Coronary artery (tissue), 2 donors: ENCODE data around the gene HBB.

ENCODE experiments used
- DNase-seq: peaks from one replicate; pipeline ENCODE4 v3.0.0-alpha.2; 2017; ENCODE audit warnings: low spot score
- H3K27ac ChIP-seq, 2 donors: fragments of 200-600 bp; sonication (generic); one replicate each; pipeline ENCODE4 v1.5.1; 2016 to 2019
- H3K4me3 ChIP-seq: fragments of 200-600 bp; sonication (generic); 2 replicates; pipeline ENCODE4 v1.5.1; 2016; ENCODE audit warnings: mild to moderate bottlenecking, moderate library complexity
- TF ChIP-seq, protein P1 (sequence below): fragments of 200-600 bp; sonication (generic); IDR thresholded peaks from one replicate; pipeline ENCODE4 v1.5.1; 2019; ENCODE audit warnings: antibody characterized with exemption

Gene HBB

GRCh38 chr11:5225480-5225871, 1.4 kb downstream of the HBB start:
- DNase-seq, result no peak
- TF ChIP-seq, protein P1, sequence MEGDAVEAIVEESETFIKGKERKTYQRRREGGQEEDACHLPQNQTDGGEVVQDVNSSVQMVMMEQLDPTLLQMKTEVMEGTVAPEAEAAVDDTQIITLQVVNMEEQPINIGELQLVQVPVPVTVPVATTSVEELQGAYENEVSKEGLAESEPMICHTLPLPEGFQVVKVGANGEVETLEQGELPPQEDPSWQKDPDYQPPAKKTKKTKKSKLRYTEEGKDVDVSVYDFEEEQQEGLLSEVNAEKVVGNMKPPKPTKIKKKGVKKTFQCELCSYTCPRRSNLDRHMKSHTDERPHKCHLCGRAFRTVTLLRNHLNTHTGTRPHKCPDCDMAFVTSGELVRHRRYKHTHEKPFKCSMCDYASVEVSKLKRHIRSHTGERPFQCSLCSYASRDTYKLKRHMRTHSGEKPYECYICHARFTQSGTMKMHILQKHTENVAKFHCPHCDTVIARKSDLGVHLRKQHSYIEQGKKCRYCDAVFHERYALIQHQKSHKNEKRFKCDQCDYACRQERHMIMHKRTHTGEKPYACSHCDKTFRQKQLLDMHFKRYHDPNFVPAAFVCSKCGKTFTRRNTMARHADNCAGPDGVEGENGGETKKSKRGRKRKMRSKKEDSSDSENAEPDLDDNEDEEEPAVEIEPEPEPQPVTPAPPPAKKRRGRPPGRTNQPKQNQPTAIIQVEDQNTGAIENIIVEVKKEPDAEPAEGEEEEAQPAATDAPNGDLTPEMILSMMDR, result no peak
- Histone ChIP-seq H3K4me3 (no peak overlapping the region), H3K27ac (no peak overlapping the region)

DNA sequence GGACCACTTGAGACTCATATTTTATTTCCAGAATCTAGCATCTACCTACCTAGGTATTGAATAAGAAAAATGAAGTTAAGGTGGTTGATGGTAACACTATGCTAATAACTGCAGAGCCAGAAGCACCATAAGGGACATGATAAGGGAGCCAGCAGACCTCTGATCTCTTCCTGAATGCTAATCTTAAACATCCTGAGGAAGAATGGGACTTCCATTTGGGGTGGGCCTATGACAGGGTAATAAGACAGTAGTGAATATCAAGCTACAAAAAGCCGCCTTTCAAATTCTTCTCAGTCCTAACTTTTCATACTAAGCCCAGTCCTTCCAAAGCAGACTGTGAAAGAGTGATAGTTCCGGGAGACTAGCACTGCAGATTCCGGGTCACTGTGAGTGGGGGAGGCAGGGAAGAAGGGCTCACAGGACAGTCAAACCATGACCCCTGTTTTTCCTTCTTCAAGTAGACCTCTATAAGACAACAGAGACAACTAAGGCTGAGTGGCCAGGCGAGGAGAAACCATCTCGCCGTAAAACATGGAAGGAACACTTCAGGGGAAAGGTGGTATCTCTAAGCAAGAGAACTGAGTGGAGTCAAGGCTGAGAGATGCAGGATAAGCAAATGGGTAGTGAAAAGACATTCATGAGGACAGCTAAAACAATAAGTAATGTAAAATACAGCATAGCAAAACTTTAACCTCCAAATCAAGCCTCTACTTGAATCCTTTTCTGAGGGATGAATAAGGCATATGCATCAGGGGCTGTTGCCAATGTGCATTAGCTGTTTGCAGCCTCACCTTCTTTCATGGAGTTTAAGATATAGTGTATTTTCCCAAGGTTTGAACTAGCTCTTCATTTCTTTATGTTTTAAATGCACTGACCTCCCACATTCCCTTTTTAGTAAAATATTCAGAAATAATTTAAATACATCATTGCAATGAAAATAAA, 2.1 kb downstream of the HBB start:
- TF ChIP-seq, protein P1, result no peak
- no peak overlapping the region for H3K4me3 ChIP-seq
- no peak for DNase-seq

DNA sequence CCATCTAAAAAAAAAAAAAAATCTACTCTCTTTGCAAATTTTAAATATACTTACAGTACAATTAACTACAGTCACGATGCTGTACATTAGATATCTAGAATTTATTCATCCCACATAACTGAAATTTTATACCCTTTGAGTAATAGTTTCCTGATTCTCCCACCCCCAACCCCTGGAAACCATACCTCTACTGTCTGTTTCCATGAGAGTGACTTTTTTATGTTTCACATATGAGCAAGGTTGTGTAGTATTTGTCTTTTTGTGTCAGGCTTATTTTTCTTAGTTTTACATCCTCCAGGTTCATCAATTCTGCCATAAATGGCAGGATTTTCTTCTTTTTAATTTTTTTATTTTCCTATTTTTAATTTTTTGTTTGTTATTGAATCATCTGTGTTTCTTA, 3.2 kb downstream of the HBB start:
- no peak for DNase-seq
- H3K27ac ChIP-seq, result no peak overlapping the region
- TF ChIP-seq, protein P1, result no peak
- no peak overlapping the region for H3K4me3 ChIP-seq

More for the DNA sequence above, 2.1 kb downstream of the HBB start:
- H3K27ac ChIP-seq, result no peak overlapping the region

GRCh38 chr11:5223146-5223545, 3.7 kb downstream of the HBB start:
- TF ChIP-seq, protein P1, result no peak
- DNase-seq, result no peak

GRCh38 chr11:5210376-5210885, 16.4 kb downstream of the HBB start:
- TF ChIP-seq, protein P1, result no peak
- H3K27ac ChIP-seq, result no peak overlapping the region

More at GRCh38 chr11:5223146-5223545, 3.7 kb downstream of the HBB start:
- no peak overlapping the region for H3K27ac ChIP-seq
- H3K4me3 ChIP-seq, result no peak overlapping the region

GRCh38 chr11:5204787-5205186, 22.1 kb downstream of the HBB start:
- no peak for DNase-seq
- no peak overlapping the region for H3K27ac ChIP-seq
- TF ChIP-seq, protein P1, result no peak
- no peak overlapping the region for H3K4me3 ChIP-seq

More at GRCh38 chr11:5210376-5210885, 16.4 kb downstream of the HBB start:
- H3K4me3 ChIP-seq, result no peak overlapping the region
- no peak for DNase-seq
